Activated naive CD4-positive, alpha-beta T cell (primary cell): ENCODE measurements around the gene CACNG8.

Experiments used
- DNase-seq, 4 experiments: peaks; one replicate each; lab custom pipeline; 2025; lab: John Stamatoyannopoulos, UW

CACNG8 gene

DNA sequence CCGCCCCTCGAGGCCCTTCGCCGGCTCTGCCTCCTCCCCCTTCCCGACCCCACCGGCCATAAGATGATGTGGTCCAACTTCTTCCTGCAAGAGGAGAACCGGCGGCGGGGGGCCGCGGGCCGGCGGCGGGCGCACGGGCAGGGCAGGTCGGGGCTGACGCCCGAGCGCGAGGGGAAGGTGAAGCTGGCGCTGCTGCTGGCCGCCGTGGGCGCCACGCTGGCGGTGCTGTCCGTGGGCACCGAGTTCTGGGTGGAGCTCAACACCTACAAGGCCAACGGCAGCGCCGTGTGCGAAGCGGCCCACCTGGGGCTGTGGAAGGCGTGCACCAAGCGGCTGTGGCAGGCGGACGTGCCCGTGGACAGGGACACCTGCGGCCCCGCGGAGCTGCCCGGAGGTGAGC, 30.1 kb downstream of the CACNG8 start:
- DNase-seq, result no peak

GRCh38 chr19:53993448-53993847, 30.7 kb downstream of the CACNG8 start:
- no peak for DNase-seq

DNA sequence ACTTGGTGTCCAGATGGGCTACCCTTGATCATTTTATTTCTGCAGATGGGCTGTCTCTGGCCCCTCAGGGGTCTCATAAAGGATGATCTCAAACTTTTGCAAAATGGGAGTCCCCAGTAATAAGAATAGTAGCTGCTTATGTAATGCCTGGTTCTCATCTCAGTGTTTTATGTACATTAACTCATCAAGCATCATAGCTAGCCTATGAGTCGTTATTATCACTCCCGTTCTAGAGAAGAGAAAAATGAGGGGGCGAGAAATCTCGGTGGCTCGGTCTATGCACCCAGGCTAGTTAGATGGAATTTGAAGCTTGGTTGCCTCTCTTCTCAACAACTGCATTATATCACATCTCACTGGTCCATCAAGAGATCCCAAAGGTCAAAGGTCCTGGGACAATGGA, 32.1 kb downstream of the CACNG8 start:
- no peak for DNase-seq

DNA sequence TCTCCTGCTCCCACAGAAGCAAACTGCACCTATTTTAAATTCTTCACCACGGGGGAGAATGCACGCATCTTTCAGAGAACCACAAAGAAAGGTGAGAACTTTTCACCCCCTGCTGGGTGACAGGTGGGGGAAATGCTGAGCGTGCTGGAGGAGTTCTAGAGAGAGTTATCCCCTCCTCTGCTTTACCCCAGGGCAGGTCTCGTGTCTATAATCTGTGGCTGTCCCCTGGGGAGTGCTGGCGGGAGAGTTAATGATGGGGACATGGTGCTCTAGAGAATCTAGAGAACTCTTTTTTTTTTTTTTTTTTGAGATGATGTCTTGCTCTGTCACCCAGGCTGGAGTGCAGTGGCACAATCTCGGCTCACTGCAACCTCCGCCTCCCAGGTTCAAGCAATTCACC, 35.5 kb downstream of the CACNG8 start:
- no peak for DNase-seq

DNA sequence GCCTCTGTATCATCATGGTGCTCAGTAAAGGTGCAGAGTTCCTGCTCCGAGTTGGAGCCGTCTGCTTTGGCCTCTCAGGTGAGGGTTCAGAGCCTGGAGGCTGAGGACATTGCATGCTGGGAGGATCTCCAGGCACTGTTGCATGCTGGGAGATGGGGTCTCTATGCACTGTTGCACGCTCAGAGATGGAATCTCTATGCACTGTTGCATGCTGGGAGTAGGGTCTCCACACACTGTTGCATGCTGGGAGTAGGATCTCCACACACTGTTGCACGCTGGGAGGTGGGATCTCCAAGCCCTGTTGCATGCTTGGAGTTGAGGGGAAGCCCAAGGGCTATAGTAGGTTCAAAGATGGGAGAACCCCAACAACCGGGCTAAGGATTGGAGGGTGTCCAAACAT, 37.0 kb downstream of the CACNG8 start:
- no peak for DNase-seq

DNA sequence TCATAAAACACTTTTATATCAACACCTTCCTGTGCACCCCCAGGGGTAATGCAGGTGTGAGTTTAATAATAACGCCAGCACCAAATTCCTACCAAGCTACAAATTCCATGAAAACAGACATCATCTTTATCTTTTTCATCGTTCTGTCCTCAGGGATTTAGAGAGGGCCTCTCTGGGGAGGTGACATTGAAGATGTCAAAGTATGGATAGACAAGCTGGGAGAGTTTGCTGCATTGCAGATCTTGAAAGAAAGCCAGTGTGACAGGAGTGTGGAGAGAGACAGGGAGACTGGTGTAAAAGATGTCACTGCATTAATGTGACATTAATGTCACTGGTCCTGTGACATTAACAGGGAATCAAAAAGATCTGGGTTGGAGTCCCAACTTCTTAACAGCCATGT, 38.8 kb downstream of the CACNG8 start:
- no peak for DNase-seq

GRCh38 chr19:54002495-54003315, 40.0 kb downstream of the CACNG8 start:
- DNase-seq, result no peak

GRCh38 chr19:54009440-54009839, 46.7 kb downstream of the CACNG8 start:
- DNase-seq, result no peak

GRCh38 chr19:54010474-54010873, 47.7 kb downstream of the CACNG8 start:
- no peak for DNase-seq

DNA sequence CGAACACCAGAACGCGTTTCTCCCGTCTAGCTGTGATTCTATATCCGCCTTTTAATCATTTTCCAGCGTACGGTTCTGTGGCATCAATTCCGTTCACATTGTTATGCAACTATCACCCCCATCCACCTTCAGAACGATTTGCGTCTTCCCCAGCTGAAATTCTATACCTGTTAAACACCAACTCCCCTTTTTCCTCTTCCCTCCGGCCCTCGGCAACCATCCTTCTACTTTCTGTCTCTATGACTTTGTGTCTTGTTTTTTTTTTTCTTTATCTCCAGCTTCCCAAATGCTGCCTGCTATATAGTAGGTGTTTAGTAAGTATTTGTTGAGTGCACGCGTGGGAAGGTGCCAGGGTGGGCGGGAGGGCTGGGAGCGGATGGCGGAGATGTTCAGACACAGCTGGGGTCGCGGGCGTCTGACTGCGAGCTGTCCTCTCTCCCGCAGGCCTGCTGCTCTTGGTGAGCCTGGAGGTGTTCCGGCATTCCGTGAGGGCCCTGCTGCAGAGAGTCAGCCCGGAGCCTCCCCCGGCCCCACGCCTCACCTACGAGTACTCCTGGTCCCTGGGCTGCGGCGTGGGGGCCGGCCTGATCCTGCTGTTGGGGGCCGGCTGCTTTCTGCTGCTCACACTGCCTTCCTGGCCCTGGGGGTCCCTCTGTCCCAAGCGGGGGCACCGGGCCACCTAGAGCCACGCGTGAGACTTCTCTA, 48.9 kb downstream of the CACNG8 start:
- DNase-seq, result no peak

DNA sequence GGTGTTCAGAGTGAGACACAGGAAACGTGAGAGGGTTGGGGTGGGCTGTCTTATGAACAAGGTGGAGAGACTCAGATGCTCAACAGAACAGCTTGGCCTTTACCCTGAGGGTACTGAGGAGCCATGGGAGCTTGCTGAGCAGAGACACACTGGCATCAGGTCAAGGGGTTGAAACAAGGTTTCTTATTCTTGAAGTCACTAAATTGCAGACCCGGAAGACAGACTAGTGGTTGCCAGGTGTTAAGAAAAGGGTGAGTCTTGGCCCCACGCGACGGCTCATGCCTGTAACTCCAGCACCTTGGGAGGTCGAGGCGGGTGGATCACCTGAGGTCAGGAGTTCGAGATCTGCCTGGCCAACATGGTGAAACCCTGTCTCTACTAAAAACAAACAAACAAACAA, 51.1 kb downstream of the CACNG8 start:
- no peak for DNase-seq

DNA sequence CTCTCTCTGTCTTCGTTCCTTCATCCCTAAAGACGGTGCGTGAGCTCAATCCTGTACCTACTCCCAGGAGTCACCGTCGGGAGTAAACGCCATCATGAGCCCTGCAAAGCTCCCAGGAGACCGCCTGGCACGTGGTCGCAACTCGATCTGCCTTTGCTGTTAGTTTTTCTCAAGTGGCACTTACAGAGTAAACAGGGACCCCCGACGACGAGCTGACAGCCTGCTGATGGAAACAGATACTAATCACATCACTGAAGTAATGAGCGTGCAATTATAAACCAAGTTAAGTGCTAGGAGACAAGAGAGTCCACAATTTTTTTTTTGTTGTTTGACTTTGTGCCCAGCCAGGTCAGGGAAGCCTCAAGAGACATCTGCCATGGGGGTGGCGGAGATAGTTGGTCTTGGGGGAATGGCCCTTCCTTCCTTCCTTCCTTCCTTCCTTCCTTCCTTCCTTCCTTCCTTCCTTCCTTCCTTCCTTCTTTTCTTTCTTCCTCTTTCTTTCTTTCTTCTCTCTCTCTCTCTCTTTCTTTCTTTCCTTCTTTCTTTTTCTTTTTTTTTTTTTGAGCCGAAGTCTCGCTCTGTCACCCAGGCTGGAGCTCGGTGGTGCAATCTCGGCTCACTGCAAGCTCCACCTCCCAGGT, 52.3 kb downstream of the CACNG8 start:
- DNase-seq, result no peak

- DNase-seq, result no peak
These were observed 54.5 kb downstream of the CACNG8 start for GRCh38 chr19:54017261-54017660.

- DNase-seq, result no peak
These were observed 58.6 kb downstream of the CACNG8 start for GRCh38 chr19:54021363-54021762.

GRCh38 chr19:54021932-54022331, 59.2 kb downstream of the CACNG8 start:
- DNase-seq, result no peak

DNA sequence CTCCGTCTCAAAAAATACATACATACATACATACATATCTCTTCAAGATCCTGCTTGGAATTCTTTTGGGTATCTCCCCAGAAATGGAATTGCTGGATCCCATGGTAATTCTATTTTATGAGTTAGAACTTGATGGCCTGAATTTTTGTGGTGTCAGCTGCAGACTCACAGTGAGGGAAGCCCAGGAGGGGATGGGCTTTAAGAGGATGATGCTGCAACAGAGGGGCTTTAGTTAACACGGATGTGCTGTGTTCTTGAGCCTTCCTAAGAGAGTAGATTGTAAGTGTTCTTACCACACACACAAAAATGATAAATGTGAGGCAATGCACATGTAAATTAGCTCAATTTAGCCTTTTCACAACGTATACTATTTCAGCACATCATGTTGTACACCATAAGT, 60.5 kb downstream of the CACNG8 start:
- DNase-seq, result no peak

DNA sequence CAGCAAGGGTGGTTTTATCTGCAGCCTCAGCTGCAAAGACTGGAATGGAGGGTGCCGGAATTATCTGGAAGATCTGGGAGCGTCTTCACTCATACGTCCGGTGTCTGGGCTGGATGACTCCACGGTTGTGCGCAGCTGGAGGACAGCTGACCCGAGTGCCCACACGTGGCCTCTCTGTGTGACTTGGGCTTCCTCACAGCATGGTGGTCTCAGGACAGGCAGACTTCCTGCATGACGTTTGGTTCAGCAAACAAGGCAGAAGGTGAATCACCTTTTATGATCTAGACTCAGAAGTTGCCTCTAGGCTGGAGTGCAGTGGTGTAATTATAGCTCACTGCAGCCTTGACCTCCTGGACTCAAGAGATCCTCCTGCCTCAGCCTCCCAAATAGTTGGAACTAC, 61.9 kb downstream of the CACNG8 start:
- no peak for DNase-seq

- DNase-seq, result no peak
These were observed 63.9 kb downstream of the CACNG8 start for GRCh38 chr19:54026656-54027055.

GRCh38 chr19:54029301-54029700, 66.6 kb downstream of the CACNG8 start:
- no peak for DNase-seq

- peak in 3 of 4 experiments; percentile 12 to 28 (median 20) for DNase-seq
These were observed 67.3 kb downstream of the CACNG8 start for GRCh38 chr19:54029930-54030490.

DNA sequence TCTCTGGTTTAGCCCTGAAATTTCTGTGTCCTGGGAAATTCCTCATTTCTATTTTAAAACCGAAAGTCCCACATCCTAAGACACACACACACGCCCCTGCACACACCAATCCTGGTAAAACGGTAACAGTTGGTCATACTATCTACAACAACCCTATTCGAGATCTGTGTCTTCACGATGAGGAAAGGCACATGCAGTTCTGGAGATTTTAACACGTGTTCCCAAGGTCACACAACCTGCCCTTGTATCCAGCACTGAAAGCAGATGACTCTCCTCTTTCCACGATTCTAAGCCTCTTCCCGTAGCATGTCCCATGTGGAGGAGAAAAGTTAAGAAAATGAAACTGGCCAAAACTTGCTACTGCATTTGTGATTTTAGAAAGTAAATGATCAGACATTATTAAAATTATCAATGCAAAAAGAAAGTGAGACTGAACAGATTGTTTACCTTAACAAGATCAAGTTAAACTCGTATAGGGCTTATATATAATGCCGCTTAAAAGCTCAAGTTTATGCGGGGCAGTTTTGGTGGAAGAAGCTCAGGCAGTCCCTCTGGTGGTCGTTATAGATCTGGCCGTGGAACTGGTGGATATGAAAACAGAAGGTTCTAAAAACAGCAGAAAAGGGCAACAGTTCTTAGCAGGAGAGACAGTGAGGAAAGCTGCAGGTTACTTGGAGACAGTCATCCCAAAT, 68.3 kb downstream of the CACNG8 start:
- DNase-seq, result no peak
